ENCODE results near the gene GFRA3. TPM values are rescaled to one million over a fixed set of nuclear protein-coding genes. Genes with fewer than 3 reads are reported as not detected.
A peak's percentile ranks its signal among the peaks of the same experiment; 100 is the strongest.

GFRA3 gene
- total RNA-seq, 5 donors from 2014 or later (not counting 1 experiment from before 2014, with no cell fraction given) = not detected

- Mint-ChIP-seq H3K4me3 (no peak overlapping the region), H3K27ac (no peak overlapping the region), H3K27me3 (peaks cover 17 to 28% of the 10 kb centered on the region in 2 donors), H3K4me1 (peaks cover 7% of the 10 kb centered on the region in 3 donors), H3K9me3 (no peaks in the 10 kb centered on the region), H3K36me3 (no peaks in the 10 kb centered on the region)
- ATAC-seq (replicated peaks in 1 of 4) (no peak), DNase-seq (no peak)
- H3K27ac ChIP-seq (ENCODE audit: low read length) = no peak overlapping the region
- no peaks in the 10 kb centered on the region for H3K36me3 ChIP-seq (ENCODE audit: control insufficient read depth in 2 of 2, extremely low read depth in 1 of 2, insufficient read depth in 1 of 2, low read length in 1 of 2)
- H3K27me3 ChIP-seq (replicated peaks in 1 of 2; ENCODE audit: control insufficient read depth in 2 of 2, extremely low read depth in 1 of 2, insufficient read depth in 2 of 2, low read length in 1 of 2) = peaks cover 2 to 22% of the 10 kb centered on the region in 2 experiments
- CTCF ChIA-PET = no interaction called here
- POLR2A ChIA-PET = interaction anchor here in 1 of 2 donors (0.6 kb wide), 1 partner anchor 473 kb away, joined by 3 read pairs; no protein-coding TSS in a partner anchor
- H3K4me1 ChIP-seq (ENCODE audit: control insufficient read depth in 1 of 2, extremely low read depth in 1 of 2, insufficient read depth in 2 of 2, low read length in 2 of 2) = peaks cover 3 to 11% of the 10 kb centered on the region in 2 experiments
- no peak overlapping the region for H3K4me3 ChIP-seq (ENCODE audit: control insufficient read depth in 1 of 2, extremely low read depth in 1 of 2, low read length in 1 of 2)
- no peaks in the 10 kb centered on the region for H3K9me3 ChIP-seq
- WGBS (ENCODE audit: insufficient coverage) = 83% methylated on average over 1 of the region's 3 CpGs
Observed at GRCh38 chr5:138275379-138275782, 960 bp upstream of the GFRA3 start.

GRCh38 chr5:138273834-138274188 is 610 bp downstream of the GFRA3 start:
- H3K27ac ChIP-seq (ENCODE audit: low read length) = no peak overlapping the region
- H3K9me3 Mint-ChIP-seq = no peaks in the 10 kb centered on the region
- H3K9me3 ChIP-seq = no peaks in the 10 kb centered on the region
- CTCF ChIA-PET = no interaction called here
- H3K36me3 Mint-ChIP-seq = no peaks in the 10 kb centered on the region
- WGBS (ENCODE audit: insufficient coverage) = 79% methylated on average over 6 of the region's 6 CpGs
- H3K4me1 Mint-ChIP-seq = peaks cover 7% of the 10 kb centered on the region in 3 donors
- H3K36me3 ChIP-seq (ENCODE audit: control insufficient read depth in 2 of 2, extremely low read depth in 1 of 2, insufficient read depth in 1 of 2, low read length in 1 of 2) = no peaks in the 10 kb centered on the region
- H3K4me3 Mint-ChIP-seq = peak overlapping the region; percentile 4 to 61 (median 50)
- no peak overlapping the region for H3K27ac Mint-ChIP-seq
- POLR2A ChIA-PET = no interaction called here
- peaks cover 17 to 34% of the 10 kb centered on the region in 2 donors for H3K27me3 Mint-ChIP-seq
- H3K4me1 ChIP-seq (ENCODE audit: control insufficient read depth in 1 of 2, extremely low read depth in 1 of 2, insufficient read depth in 2 of 2, low read length in 2 of 2) = peaks cover 3 to 11% of the 10 kb centered on the region in 2 experiments
- no peak overlapping the region for H3K4me3 ChIP-seq (ENCODE audit: control insufficient read depth in 1 of 2, extremely low read depth in 1 of 2, low read length in 1 of 2)
- no peak for ATAC-seq (replicated peaks in 1 of 4)
- peaks cover 2 to 26% of the 10 kb centered on the region in 2 experiments for H3K27me3 ChIP-seq (replicated peaks in 1 of 2; ENCODE audit: control insufficient read depth in 2 of 2, extremely low read depth in 1 of 2, insufficient read depth in 2 of 2, low read length in 1 of 2)
- DNase-seq = no peak

GRCh38 chr5:138272681-138273080 is 1.7 kb downstream of the GFRA3 start:
- CTCF ChIA-PET = interaction anchor here in 1 of 2 donors (0.5 kb wide), 1 partner anchor 275 kb away, joined by 4 read pairs; no protein-coding TSS in a partner anchor
- Mint-ChIP-seq H3K36me3 (no peaks in the 10 kb centered on the region), H3K9me3 (no peaks in the 10 kb centered on the region), H3K27ac (no peak overlapping the region), H3K4me3 (no peak overlapping the region), H3K4me1 (peaks cover 7% of the 10 kb centered on the region in 3 donors), H3K27me3 (peaks cover 18 to 37% of the 10 kb centered on the region in 2 donors)
- 100% methylated on average over 3 of the region's 4 CpGs for WGBS (ENCODE audit: insufficient coverage)
- peaks cover 2 to 29% of the 10 kb centered on the region in 2 experiments for H3K27me3 ChIP-seq (replicated peaks in 1 of 2; ENCODE audit: control insufficient read depth in 2 of 2, extremely low read depth in 1 of 2, insufficient read depth in 2 of 2, low read length in 1 of 2)
- no peak for ATAC-seq (replicated peaks in 1 of 4)
- H3K4me1 ChIP-seq (ENCODE audit: control insufficient read depth in 1 of 2, extremely low read depth in 1 of 2, insufficient read depth in 2 of 2, low read length in 2 of 2) = peaks cover 3 to 11% of the 10 kb centered on the region in 2 experiments
- DNase-seq = no peak
- H3K36me3 ChIP-seq (ENCODE audit: control insufficient read depth in 2 of 2, extremely low read depth in 1 of 2, insufficient read depth in 1 of 2, low read length in 1 of 2) = no peaks in the 10 kb centered on the region
- H3K27ac ChIP-seq (ENCODE audit: low read length) = no peak overlapping the region
- no peaks in the 10 kb centered on the region for H3K9me3 ChIP-seq
- H3K4me3 ChIP-seq (ENCODE audit: control insufficient read depth in 1 of 2, extremely low read depth in 1 of 2, low read length in 1 of 2) = no peak overlapping the region
- POLR2A ChIA-PET = no interaction called here

GRCh38 chr5:138271281-138271680 is 3.1 kb downstream of the GFRA3 start:
- ChIA-PET CTCF (no interaction called here), POLR2A (no interaction called here)
- H3K27ac ChIP-seq (ENCODE audit: low read length) = no peak overlapping the region
- Mint-ChIP-seq H3K27ac (no peak overlapping the region), H3K36me3 (no peaks in the 10 kb centered on the region), H3K27me3 (peaks cover 23 to 42% of the 10 kb centered on the region in 2 donors), H3K4me3 (no peak overlapping the region), H3K4me1 (peaks cover 7% of the 10 kb centered on the region in 3 donors), H3K9me3 (no peaks in the 10 kb centered on the region)
- peaks cover 2 to 29% of the 10 kb centered on the region in 2 experiments for H3K27me3 ChIP-seq (replicated peaks in 1 of 2; ENCODE audit: control insufficient read depth in 2 of 2, extremely low read depth in 1 of 2, insufficient read depth in 2 of 2, low read length in 1 of 2)
- WGBS (ENCODE audit: insufficient coverage) = 43% methylated on average over 1 of the region's 5 CpGs
- no peak for DNase-seq
- ATAC-seq (replicated peaks in 1 of 4) = no peak
- peaks cover 3 to 11% of the 10 kb centered on the region in 2 experiments for H3K4me1 ChIP-seq (ENCODE audit: control insufficient read depth in 1 of 2, extremely low read depth in 1 of 2, insufficient read depth in 2 of 2, low read length in 2 of 2)
- H3K9me3 ChIP-seq = no peaks in the 10 kb centered on the region
- H3K36me3 ChIP-seq (ENCODE audit: control insufficient read depth in 2 of 2, extremely low read depth in 1 of 2, insufficient read depth in 1 of 2, low read length in 1 of 2) = no peaks in the 10 kb centered on the region
- no peak overlapping the region for H3K4me3 ChIP-seq (ENCODE audit: control insufficient read depth in 1 of 2, extremely low read depth in 1 of 2, low read length in 1 of 2)

- Mint-ChIP-seq H3K27ac (no peak overlapping the region), H3K9me3 (no peaks in the 10 kb centered on the region), H3K4me1 (no peaks in the 10 kb centered on the region), H3K27me3 (peaks cover 20% of the 10 kb centered on the region in 2 donors), H3K4me3 (no peak overlapping the region), H3K36me3 (no peaks in the 10 kb centered on the region)
- 99% methylated on average over 8 of the region's 8 CpGs for WGBS (ENCODE audit: insufficient coverage)
- Histone ChIP-seq H3K4me1 (ENCODE audit: control insufficient read depth in 1 of 2, extremely low read depth in 1 of 2, insufficient read depth in 2 of 2, low read length in 2 of 2) (no peaks in the 10 kb centered on the region), H3K4me3 (ENCODE audit: control insufficient read depth in 1 of 2, extremely low read depth in 1 of 2, low read length in 1 of 2) (no peak overlapping the region), H3K27ac (ENCODE audit: low read length) (no peak overlapping the region), H3K27me3 (replicated peaks in 1 of 2; ENCODE audit: control insufficient read depth in 2 of 2, extremely low read depth in 1 of 2, insufficient read depth in 2 of 2, low read length in 1 of 2) (peaks cover 0 to 13% of the 10 kb centered on the region in 2 experiments), H3K9me3 (no peaks in the 10 kb centered on the region), H3K36me3 (ENCODE audit: control insufficient read depth in 2 of 2, extremely low read depth in 1 of 2, insufficient read depth in 1 of 2, low read length in 1 of 2) (no peaks in the 10 kb centered on the region)
- POLR2A ChIA-PET = no interaction called here
- no peak for ATAC-seq (replicated peaks in 1 of 4)
- no peak for DNase-seq
- CTCF ChIA-PET = no interaction called here
Observed at GRCh38 chr5:138264183-138264582, 10.2 kb downstream of the GFRA3 start.

- H3K27ac ChIP-seq (ENCODE audit: low read length) = no peak overlapping the region
- no peaks in the 10 kb centered on the region for H3K4me1 Mint-ChIP-seq
- H3K4me1 ChIP-seq (ENCODE audit: control insufficient read depth in 1 of 2, extremely low read depth in 1 of 2, insufficient read depth in 2 of 2, low read length in 2 of 2) = no peaks in the 10 kb centered on the region
- H3K9me3 Mint-ChIP-seq = no peaks in the 10 kb centered on the region
- H3K36me3 ChIP-seq (ENCODE audit: control insufficient read depth in 2 of 2, extremely low read depth in 1 of 2, insufficient read depth in 1 of 2, low read length in 1 of 2) = no peaks in the 10 kb centered on the region
- DNase-seq (no peak), ATAC-seq (replicated peaks in 1 of 4) (no peak)
- H3K4me3 Mint-ChIP-seq = no peak overlapping the region
- ChIA-PET POLR2A (no interaction called here), CTCF (no interaction called here)
- H3K36me3 Mint-ChIP-seq = no peaks in the 10 kb centered on the region
- no peak overlapping the region for H3K27ac Mint-ChIP-seq
- H3K27me3 ChIP-seq (replicated peaks in 1 of 2; ENCODE audit: control insufficient read depth in 2 of 2, extremely low read depth in 1 of 2, insufficient read depth in 2 of 2, low read length in 1 of 2) = peaks cover 0 to 12% of the 10 kb centered on the region in 2 experiments
- H3K4me3 ChIP-seq (ENCODE audit: control insufficient read depth in 1 of 2, extremely low read depth in 1 of 2, low read length in 1 of 2) = no peak overlapping the region
- no peaks in the 10 kb centered on the region for H3K9me3 ChIP-seq
- 89% methylated on average over 1 of the region's 3 CpGs for WGBS (ENCODE audit: insufficient coverage)
- H3K27me3 Mint-ChIP-seq = peaks cover 15 to 20% of the 10 kb centered on the region in 2 donors
Observed at GRCh38 chr5:138263581-138263980, 10.8 kb downstream of the GFRA3 start.
